Thyroid gland (tissue), 4 donors: ENCODE results near the gene PRXL2B. TPM values are rescaled to one million over a fixed set of nuclear protein-coding genes. Genes with fewer than 3 reads are reported as not detected.

Source experiments
- DNase-seq, 2 donors: peaks; one replicate each; pipeline ENCODE4 v3.0.0-alpha.2; 2019
- H3K27ac ChIP-seq, 3 donors: fragments of 200-600 bp; sonication (generic); 1 replicate in 2 of 3; 2 replicates in 1 of 3; pipeline ENCODE4 v1.5.1; 2016 to 2019; ENCODE audit warnings: mild to moderate bottlenecking in 1 of 3, moderate library complexity in 1 of 3
- H3K27me3 ChIP-seq: fragments of 200-600 bp; sonication (generic); one replicate; pipeline ENCODE4 v1.5.1; 2019
- H3K36me3 ChIP-seq, 2 donors: fragments of 200-600 bp; sonication (generic); one replicate each; pipeline ENCODE4 v1.5.1; 2016 to 2019
- H3K4me1 ChIP-seq, 2 donors: fragments of 200-600 bp; sonication (generic); one replicate each; pipeline ENCODE4 v1.5.1; 2017 to 2019
- H3K4me3 ChIP-seq, 3 donors: fragments of 200-600 bp; sonication (generic); replicated peaks in 1 of 3; 1 replicate in 2 of 3; 2 replicates in 1 of 3; pipeline ENCODE4 v1.5.1; 2016; ENCODE audit warnings: mild to moderate bottlenecking in 1 of 3
- H3K9me3 ChIP-seq: fragments of 200-600 bp; sonication (generic); one replicate; pipeline ENCODE4 v1.5.1; 2017
- POLR2A ChIP-seq, 2 donors: fragments of 450-650 bp; IDR thresholded peaks; one replicate each; pipeline ENCODE4 v1.6.1; 2017; ENCODE audit warnings: antibody characterized with exemption in 2 of 2, mild to moderate bottlenecking in 2 of 2, moderate library complexity in 1 of 2
- WGBS, 2 donors: methylation state at CpG; one replicate each; pipeline ENCODE4 v1.1.5; 2017; 5-methylcytosine and 5-hydroxymethylcytosine counted together
- intact Hi-C: fragments of 100-400 bp; cut with DNase I; formaldehyde crosslinking; loops from one replicate; pipeline ENCODE4 v1.15.1; 2023
- total RNA-seq, 4 donors: library from RNA; depleted of rRNA; stranded (reverse); fragments of >200 nt; gene quantifications; one replicate each; pipeline ENCODE4 v1.2.3, GENCODE V29; 2016
- TF ChIP-seq, protein P1 (sequence below), 6 experiments: fragments of 200-600 bp in 3 of 6; fragments of 450-650 bp in 3 of 6; sonication (generic) in 3 of 6; IDR thresholded peaks; one replicate each; pipeline ENCODE4 v1.5.1; 2016 to 2019; ENCODE audit warnings: antibody characterized with exemption in 6 of 6, mild to moderate bottlenecking in 2 of 6, inconsistent platforms in 1 of 6, moderate library complexity in 1 of 6

The PRXL2B gene
- total RNA-seq, 4 donors from 2014 or later: 14.6 to 24.7 (median 18.0) TPM

DNA sequence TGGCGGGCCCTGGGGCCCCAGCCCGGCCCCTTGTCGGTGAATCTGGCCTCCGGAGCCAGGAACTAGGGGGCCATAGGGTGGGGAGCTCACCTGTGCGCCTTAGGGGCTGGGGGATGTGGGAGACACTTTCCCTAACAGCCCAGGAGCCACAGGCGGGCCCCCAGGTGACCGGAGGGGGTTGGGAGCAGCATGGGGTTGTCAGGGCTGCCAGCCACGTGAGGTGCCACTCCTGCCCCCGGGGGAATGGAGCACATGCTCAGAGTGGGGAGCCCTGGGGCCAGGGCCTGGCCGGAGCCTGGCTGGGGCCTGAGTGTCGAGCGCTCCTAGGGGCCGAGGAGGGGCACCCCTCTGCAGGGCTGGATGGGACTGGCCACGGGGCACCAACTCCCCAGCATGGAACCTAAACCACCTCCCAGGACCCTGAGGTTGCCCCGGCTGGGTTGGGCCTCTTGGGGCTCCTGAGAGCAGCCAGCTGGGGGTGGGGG is 19.9 kb downstream of the PRXL2B start:
- intact Hi-C loops: no loop called here
- Histone ChIP-seq H3K27ac (peak overlapping the region in 1 of 3 donors; percentile 41), H3K4me3 (no peak overlapping the region), H3K4me1 (peaks cover 9 to 33% of the 10 kb centered on the region in 2 donors), H3K27me3 (no peaks in the 10 kb centered on the region), H3K36me3 (no peaks in the 10 kb centered on the region), H3K9me3 (no peaks in the 10 kb centered on the region)
- DNase-seq: peak; percentile 32 to 48
- 30% methylated on average over 8 of the region's 15 CpGs; no CpG with 5 or more reads in 1 of the 2 donors for WGBS, 2 donors
- TF ChIP-seq POLR2A (IDR thresholded peaks at IDR 0.05): no peak
- TF ChIP-seq, protein P1, sequence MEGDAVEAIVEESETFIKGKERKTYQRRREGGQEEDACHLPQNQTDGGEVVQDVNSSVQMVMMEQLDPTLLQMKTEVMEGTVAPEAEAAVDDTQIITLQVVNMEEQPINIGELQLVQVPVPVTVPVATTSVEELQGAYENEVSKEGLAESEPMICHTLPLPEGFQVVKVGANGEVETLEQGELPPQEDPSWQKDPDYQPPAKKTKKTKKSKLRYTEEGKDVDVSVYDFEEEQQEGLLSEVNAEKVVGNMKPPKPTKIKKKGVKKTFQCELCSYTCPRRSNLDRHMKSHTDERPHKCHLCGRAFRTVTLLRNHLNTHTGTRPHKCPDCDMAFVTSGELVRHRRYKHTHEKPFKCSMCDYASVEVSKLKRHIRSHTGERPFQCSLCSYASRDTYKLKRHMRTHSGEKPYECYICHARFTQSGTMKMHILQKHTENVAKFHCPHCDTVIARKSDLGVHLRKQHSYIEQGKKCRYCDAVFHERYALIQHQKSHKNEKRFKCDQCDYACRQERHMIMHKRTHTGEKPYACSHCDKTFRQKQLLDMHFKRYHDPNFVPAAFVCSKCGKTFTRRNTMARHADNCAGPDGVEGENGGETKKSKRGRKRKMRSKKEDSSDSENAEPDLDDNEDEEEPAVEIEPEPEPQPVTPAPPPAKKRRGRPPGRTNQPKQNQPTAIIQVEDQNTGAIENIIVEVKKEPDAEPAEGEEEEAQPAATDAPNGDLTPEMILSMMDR (IDR thresholded peaks at IDR 0.05): peak in 1 of 6 experiments; percentile 22

DNA sequence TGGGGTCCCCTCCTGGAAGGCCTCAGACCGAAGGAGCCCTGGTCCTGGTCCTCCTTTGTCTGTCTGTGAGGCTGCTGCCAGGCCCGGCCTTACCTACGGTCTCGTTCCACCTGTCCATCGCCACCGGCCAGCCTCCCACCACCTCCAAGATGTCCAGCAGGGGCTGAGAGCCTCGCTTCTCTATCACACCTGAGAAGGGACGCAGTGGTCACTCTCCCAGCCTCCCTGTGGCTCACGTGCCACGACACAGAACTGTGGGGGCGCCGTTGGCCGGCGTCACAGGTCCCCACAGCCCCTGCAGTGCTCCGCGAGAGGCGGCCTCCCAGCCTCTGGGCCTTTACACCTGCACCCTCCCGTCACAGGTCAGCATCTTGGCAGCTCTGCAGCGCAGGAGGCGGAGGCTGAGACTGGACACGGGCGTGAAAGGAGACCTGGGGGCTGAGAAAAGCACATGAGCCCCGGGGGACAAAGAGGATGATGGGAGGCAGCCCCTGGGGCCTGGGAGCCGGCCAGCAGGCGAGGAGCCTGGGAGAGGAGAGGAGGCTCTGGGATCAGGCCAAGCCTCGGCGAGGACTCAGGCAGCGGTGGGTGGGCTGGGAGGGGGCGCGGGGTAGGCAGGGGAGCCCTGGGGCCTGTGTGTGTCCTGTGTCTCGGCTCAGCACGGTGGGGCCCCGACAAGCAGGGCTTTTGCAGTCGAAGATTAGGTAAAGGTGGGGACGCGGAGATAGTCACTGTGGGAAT is 20.5 kb downstream of the PRXL2B start:
- Histone ChIP-seq H3K36me3 (no peaks in the 10 kb centered on the region), H3K27ac (peak overlapping the region in 1 of 3 donors; percentile 41), H3K4me3 (no peak overlapping the region), H3K4me1 (peaks cover 9 to 33% of the 10 kb centered on the region in 2 donors), H3K9me3 (no peaks in the 10 kb centered on the region), H3K27me3 (no peaks in the 10 kb centered on the region)
- 67 to 73% methylated on average over 24 to 30 of the region's 36 CpGs for WGBS, 2 donors
- no peak for TF ChIP-seq POLR2A (IDR thresholded peaks at IDR 0.05)
- TF ChIP-seq, protein P1 (IDR thresholded peaks at IDR 0.05): no peak
- peak in 1 of 2 donors; percentile 2 for DNase-seq
- intact Hi-C loops: no loop called here

DNA sequence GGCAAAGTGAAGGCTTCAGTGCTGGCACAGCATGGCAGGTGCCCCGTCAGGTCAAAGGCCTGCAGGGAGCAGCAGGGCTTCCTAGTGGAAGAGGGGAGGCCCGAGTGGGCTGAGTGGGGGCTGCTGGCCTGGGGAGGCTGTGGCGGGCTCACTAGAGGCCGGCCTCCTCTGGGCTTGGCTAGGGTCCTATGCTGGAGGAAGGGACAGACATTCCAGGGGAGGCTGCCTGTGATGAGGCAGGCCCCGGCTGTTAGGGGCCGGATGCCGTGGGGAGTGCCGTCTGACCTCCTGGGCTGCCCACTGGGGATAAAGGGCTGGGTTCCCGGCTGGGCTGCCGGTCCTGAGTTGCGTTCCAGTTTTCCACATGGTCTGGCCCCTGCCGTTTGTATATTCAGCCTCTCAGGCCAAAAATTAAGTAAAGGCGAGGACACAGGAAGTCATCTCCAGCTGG is 21.1 kb downstream of the PRXL2B start:
- Histone ChIP-seq H3K27ac (no peak overlapping the region), H3K9me3 (no peaks in the 10 kb centered on the region), H3K4me3 (no peak overlapping the region), H3K4me1 (peaks cover 9 to 33% of the 10 kb centered on the region in 2 donors), H3K36me3 (no peaks in the 10 kb centered on the region), H3K27me3 (no peaks in the 10 kb centered on the region)
- 69 to 86% methylated on average over 5 to 6 of the region's 13 CpGs for WGBS, 2 donors
- peak in 1 of 2 donors; percentile 13 for DNase-seq
- intact Hi-C loops: no loop called here
- TF ChIP-seq, protein P1 (IDR thresholded peaks at IDR 0.05): no peak
- TF ChIP-seq POLR2A (IDR thresholded peaks at IDR 0.05): no peak

DNA sequence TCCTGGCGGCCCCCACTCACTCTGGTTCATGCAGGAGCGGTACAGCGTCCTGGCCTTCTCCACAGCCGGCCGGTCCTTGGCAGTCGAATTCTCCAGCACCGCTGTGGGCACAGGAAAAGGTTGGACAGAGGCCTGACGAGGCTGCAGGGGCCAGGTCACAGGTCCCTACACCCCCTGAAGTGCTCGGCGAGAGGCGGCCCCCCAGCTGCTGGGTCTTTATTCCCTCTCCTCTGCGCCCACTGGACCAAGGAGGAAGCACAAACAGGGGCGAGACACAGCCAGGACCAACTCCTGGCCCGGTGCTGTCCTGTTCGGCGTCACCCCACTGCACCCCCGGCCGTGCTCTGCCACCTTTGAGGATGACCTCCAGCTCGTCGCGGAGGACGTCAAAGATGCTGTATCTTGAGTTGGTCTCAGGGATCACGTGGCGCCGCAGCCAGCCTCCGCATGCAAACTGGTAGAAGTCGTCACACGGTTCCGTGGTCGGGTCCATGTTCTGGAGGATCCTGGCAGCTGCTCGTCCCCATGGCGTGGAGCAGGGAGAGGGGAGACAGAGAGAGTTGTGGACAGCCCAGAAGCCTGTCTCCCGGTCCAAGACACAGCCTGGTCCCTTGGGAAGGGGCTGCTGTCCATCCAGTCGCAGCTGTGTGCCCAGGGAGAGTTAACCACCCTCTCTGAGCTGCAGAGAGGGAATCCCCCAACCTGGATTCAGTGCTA is 22.9 kb downstream of the PRXL2B start:
- TF ChIP-seq POLR2A (IDR thresholded peaks at IDR 0.05): no peak
- TF ChIP-seq, protein P1 (IDR thresholded peaks at IDR 0.05): no peak
- Histone ChIP-seq H3K4me3 (no peak overlapping the region), H3K9me3 (no peaks in the 10 kb centered on the region), H3K36me3 (no peaks in the 10 kb centered on the region), H3K27ac (no peak overlapping the region), H3K4me1 (peaks cover 9 to 33% of the 10 kb centered on the region in 2 donors), H3K27me3 (no peaks in the 10 kb centered on the region)
- 68 to 82% methylated on average over 8 to 33 of the region's 34 CpGs for WGBS, 2 donors
- DNase-seq: peak in 1 of 2 donors; percentile 1
- intact Hi-C loops: no loop called here
